Measurements from ENCODE around the gene SPEN. TPM values are rescaled to one million over a fixed set of nuclear protein-coding genes. Genes with fewer than 3 reads are reported as not detected.

SPEN gene
- total RNA-seq, 4 donors from 2014 or later, result 40.7 to 97.0 (median 57.3) TPM

DNA sequence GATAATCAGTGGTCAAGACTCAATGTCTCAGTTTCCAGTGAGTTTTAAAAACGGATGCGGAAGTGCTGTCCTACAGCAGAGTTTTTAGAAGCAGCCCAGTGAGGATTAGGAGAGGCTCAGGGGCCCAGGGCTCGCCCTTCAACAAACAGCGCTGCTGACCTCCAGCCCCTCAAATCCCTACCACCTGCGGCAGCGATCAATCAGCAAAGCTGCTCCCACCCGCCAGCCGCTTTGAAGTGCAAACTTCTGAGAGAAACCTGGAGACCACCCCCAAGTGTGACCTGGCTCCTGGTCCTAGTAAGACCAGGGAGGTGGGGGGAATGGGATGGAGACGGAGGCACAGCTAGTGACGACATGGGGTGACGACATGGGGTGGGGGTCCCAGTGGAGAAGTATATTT is 114.0 kb downstream of the SPEN start:
- no peak for DNase-seq
- intact Hi-C loops (cut with DNase I), result no loop called here
- H3K27me3 ChIP-seq, result no peaks in the 10 kb centered on the region
- H3K4me3 ChIP-seq (replicated peaks in 1 of 3), result no peak overlapping the region
- WGBS, 2 donors, result 89 to 94% methylated on average over 11 of the region's 11 CpGs
- H3K36me3 ChIP-seq, result no peaks in the 10 kb centered on the region
- no peaks in the 10 kb centered on the region for H3K9me3 ChIP-seq
- TF ChIP-seq POLR2A (IDR thresholded peaks at IDR 0.05), result no peak
- TF ChIP-seq, protein P1, sequence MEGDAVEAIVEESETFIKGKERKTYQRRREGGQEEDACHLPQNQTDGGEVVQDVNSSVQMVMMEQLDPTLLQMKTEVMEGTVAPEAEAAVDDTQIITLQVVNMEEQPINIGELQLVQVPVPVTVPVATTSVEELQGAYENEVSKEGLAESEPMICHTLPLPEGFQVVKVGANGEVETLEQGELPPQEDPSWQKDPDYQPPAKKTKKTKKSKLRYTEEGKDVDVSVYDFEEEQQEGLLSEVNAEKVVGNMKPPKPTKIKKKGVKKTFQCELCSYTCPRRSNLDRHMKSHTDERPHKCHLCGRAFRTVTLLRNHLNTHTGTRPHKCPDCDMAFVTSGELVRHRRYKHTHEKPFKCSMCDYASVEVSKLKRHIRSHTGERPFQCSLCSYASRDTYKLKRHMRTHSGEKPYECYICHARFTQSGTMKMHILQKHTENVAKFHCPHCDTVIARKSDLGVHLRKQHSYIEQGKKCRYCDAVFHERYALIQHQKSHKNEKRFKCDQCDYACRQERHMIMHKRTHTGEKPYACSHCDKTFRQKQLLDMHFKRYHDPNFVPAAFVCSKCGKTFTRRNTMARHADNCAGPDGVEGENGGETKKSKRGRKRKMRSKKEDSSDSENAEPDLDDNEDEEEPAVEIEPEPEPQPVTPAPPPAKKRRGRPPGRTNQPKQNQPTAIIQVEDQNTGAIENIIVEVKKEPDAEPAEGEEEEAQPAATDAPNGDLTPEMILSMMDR (IDR thresholded peaks at IDR 0.05), result no peak
- H3K4me1 ChIP-seq, result peaks cover 17 to 25% of the 10 kb centered on the region in 2 donors
- no peak overlapping the region for H3K27ac ChIP-seq

DNA sequence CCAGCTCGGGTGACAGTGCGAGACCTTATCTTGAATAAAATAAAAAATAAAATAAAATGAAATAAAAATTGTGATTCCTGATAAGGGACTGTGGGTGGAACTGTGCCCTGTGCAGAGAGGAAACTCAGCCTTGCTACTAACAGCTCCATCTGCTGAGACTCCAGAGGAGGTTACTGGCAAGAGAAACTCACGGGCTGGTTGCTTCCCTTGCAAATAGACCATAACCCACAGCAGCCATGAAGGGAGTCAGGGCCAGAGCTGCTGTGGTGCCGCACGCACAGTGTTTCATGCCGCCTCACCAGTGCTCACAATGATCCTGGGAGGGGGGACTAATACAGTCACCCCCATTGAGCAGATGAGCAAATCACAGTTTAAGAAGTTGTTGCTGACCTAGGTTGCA is 114.7 kb downstream of the SPEN start:
- WGBS, 2 donors, result 95% methylated on average over 6 of the region's 6 CpGs
- Histone ChIP-seq H3K4me3 (replicated peaks in 1 of 3) (no peak overlapping the region), H3K9me3 (no peaks in the 10 kb centered on the region), H3K27me3 (no peaks in the 10 kb centered on the region), H3K36me3 (no peaks in the 10 kb centered on the region), H3K27ac (no peak overlapping the region), H3K4me1 (peaks cover 15 to 21% of the 10 kb centered on the region in 2 donors)
- TF ChIP-seq, protein P1 (IDR thresholded peaks at IDR 0.05), result no peak
- no peak for TF ChIP-seq POLR2A (IDR thresholded peaks at IDR 0.05)
- intact Hi-C loops (cut with DNase I), result no loop called here
- no peak for DNase-seq

DNA sequence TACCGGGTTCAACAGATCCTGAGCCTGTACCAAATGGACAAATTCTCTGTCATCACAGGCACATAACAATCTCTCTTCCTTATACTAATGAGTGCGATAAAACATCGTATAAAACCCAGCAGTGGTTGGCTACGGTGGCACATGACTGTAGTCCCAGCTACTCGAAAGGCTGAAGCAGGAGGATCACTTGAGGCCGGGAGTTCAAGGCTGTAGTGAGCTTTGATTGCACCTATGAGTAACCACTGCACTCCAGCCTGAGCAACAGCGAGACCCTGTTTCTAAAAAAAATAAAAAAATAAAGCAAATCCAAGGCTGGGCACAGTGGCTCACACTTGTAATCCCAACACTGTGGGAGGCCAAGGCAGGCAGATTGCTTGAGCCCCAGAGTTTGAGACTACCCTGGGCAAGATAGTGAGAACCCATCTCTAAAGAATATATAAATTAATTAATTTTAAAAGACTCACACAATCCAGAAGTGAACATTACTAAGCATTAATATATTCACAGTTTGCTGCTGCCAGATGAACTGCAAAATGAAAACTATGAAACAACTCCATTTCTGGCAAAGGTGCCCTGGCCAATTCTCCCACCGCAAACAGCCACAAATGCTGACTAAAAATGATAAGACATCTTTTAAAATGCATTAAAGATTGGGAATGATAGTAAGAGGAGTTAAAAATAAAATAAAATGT is 115.3 kb downstream of the SPEN start:
- Histone ChIP-seq H3K9me3 (no peaks in the 10 kb centered on the region), H3K36me3 (no peaks in the 10 kb centered on the region), H3K27me3 (no peaks in the 10 kb centered on the region), H3K4me3 (replicated peaks in 1 of 3) (no peak overlapping the region), H3K27ac (no peak overlapping the region), H3K4me1 (peaks cover 9 to 15% of the 10 kb centered on the region in 2 donors)
- DNase-seq, result no peak
- intact Hi-C loops (cut with DNase I), result no loop called here
- TF ChIP-seq, protein P1 (IDR thresholded peaks at IDR 0.05), result no peak
- no peak for TF ChIP-seq POLR2A (IDR thresholded peaks at IDR 0.05)
- WGBS, 2 donors, result 91 to 92% methylated on average over 8 of the region's 8 CpGs

DNA sequence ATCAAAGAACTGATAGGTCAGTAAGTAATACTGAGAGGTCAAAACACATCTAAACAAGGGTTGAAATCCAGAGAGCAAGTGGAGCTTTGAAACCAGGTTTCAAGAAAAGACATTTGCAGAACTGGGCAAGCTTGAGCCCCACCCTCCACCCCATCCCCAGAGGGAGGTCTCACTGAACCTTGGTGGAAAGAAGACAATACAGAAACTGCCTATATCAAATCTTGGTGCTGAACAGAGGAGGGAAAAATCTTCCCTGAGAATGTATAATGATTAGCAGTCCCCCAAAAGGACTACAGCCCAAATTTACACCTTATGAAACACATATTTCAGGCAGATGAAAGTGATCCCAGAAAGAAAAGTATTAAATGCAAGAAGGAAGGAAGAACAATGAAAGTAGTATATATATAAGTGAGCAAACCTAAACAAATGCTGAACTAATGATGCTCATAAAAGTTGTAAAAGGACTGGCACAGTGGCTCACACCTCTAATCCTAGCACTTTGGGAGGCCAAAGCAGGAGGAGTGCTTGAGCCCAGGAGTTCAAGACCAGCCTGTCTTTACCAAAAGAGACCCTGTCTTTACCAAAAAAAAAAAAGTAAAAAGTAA is 116.0 kb downstream of the SPEN start:
- no peak for DNase-seq
- Histone ChIP-seq H3K4me3 (replicated peaks in 1 of 3) (no peak overlapping the region), H3K27me3 (no peaks in the 10 kb centered on the region), H3K9me3 (no peaks in the 10 kb centered on the region), H3K4me1 (peaks cover 7 to 8% of the 10 kb centered on the region in 2 donors), H3K36me3 (no peaks in the 10 kb centered on the region), H3K27ac (no peak overlapping the region)
- intact Hi-C loops (cut with DNase I), result no loop called here
- TF ChIP-seq, protein P1 (IDR thresholded peaks at IDR 0.05), result no peak
- no peak for TF ChIP-seq POLR2A (IDR thresholded peaks at IDR 0.05)

DNA sequence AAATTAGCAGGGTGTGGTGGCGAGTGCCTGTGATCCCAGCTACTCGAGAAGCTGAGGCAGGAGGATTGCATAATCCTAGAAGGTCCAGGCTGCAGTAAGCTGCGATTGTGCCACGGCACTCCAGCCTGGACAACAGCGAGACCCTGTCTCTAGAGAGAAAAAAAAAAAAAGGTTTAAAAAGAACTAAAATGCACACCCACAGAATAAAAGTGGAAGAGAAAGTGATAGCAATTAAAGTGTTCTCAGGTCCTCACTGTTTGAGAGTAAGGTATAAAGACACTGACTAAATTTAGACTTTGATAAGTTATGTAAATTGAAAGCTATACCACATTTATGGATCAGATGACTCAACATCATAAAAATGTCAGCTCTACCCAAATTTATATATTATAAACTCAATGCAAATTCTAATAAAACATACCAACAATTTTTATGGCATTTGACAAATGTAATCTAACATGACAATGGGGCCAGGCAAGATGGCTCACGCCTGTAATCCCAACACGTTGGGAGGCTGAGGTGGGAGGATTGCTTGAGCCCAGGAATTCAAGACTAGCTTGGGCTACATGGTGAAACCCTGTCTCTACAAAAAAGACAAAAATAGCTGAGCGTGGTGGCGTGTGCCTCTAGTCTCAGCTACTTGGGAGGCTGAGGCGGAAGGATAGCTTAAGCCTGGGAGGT is 116.6 kb downstream of the SPEN start:
- intact Hi-C loops (cut with DNase I), result no loop called here
- H3K4me1 ChIP-seq, result peaks cover 2 to 3% of the 10 kb centered on the region in 2 donors
- WGBS, 2 donors, result 84 to 85% methylated on average over 10 of the region's 10 CpGs
- TF ChIP-seq POLR2A (IDR thresholded peaks at IDR 0.05), result no peak
- TF ChIP-seq, protein P1 (IDR thresholded peaks at IDR 0.05), result no peak
- no peaks in the 10 kb centered on the region for H3K9me3 ChIP-seq
- H3K4me3 ChIP-seq (replicated peaks in 1 of 3), result no peak overlapping the region
- no peaks in the 10 kb centered on the region for H3K36me3 ChIP-seq
- H3K27me3 ChIP-seq, result no peaks in the 10 kb centered on the region
- no peak overlapping the region for H3K27ac ChIP-seq
- no peak for DNase-seq
